Mucosa of descending colon (tissue), 3 donors: ENCODE results near the gene UBE3D. TPM values are rescaled to one million over a fixed set of nuclear protein-coding genes. Genes with fewer than 3 reads are reported as not detected.

Experiments used
- ATAC-seq: fragments of 200-7000 bp; cut with Tn5 transposase; one replicate; pipeline ENCODE4 v1.9.1; 2020; ENCODE audit warnings: mild to moderate bottlenecking, moderate library complexity
- DNase-seq, 3 donors: peaks; one replicate each; pipeline ENCODE4 v3.0.0-alpha.2; 2020
- H3K36me3 ChIP-seq: fragments of 200-600 bp; one replicate; pipeline ENCODE4 v1.8.0; 2021; ENCODE audit warnings: low read depth, mild to moderate bottlenecking
- H3K4me1 ChIP-seq: fragments of 200-600 bp; one replicate; pipeline ENCODE4 v1.8.0; 2021; ENCODE audit warnings: low read depth, mild to moderate bottlenecking
- H3K4me3 ChIP-seq: fragments of 200-600 bp; one replicate; pipeline ENCODE4 v1.8.0; 2021; ENCODE audit warnings: mild to moderate bottlenecking
- H3K9me3 ChIP-seq: fragments of 200-600 bp; one replicate; pipeline ENCODE4 v1.8.0; 2021; ENCODE audit warnings: mild to moderate bottlenecking
- intact Hi-C, 2 donors: fragments of 100-400 bp; cut with DNase I in 1 of 2; cut with micrococcal nuclease in 1 of 2; formaldehyde crosslinking; loops; one replicate each; pipeline versions ENCODE4 v1.11.0 to v1.11.1; 2022; cut with DNase I, micrococcal nuclease
- total RNA-seq, 3 donors: library from RNA; stranded (reverse); fragmentation: NEBNext Ultra II Directional in 2 of 3; extraction: Animal tissue kit (Norgen Biotek cat#: 25700) in 2 of 3; gene quantifications; one replicate each; pipeline versions ENCODE4 v1.2.1 to v1.2.4, GENCODE V29; 2021 to 2023
- TF ChIP-seq, protein P1 (sequence below): fragments of 200-600 bp; IDR thresholded peaks from one replicate; pipeline ENCODE4 v1.8.0; 2022; ENCODE audit warnings: antibody characterized with exemption, mild to moderate bottlenecking
- donor health status: DM: no; HTN: no; CAD: no; lungs with moderate emphysema.
- donor health status: DM: no; HTN: no; CAD: no.
- donor health status: DM: no; HTN: yes; CAD: no.

UBE3D gene
- total RNA-seq, 3 donors from 2014 or later: 4.3 to 4.8 (median 4.7) TPM

DNA sequence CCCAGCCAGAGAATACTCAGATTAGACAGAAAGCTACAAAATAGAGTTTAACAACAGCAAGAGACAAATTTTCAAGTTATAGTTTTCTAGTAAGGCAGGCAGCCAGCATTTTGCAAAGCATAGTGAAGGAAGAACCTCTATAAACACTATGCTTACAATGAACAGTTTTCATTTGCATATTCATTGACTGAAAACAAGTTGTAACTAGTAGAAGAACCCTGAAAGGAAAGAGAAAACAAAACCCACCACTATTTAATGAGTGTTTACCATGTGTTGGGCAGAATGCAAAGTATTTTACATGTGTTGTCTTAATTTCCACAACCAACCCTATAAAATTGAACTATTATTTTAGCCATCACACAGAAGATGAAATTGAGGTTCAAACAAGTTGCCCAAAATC, 196.1 kb downstream of the UBE3D start:
- DNase-seq: no peak
- TF ChIP-seq, protein P1, sequence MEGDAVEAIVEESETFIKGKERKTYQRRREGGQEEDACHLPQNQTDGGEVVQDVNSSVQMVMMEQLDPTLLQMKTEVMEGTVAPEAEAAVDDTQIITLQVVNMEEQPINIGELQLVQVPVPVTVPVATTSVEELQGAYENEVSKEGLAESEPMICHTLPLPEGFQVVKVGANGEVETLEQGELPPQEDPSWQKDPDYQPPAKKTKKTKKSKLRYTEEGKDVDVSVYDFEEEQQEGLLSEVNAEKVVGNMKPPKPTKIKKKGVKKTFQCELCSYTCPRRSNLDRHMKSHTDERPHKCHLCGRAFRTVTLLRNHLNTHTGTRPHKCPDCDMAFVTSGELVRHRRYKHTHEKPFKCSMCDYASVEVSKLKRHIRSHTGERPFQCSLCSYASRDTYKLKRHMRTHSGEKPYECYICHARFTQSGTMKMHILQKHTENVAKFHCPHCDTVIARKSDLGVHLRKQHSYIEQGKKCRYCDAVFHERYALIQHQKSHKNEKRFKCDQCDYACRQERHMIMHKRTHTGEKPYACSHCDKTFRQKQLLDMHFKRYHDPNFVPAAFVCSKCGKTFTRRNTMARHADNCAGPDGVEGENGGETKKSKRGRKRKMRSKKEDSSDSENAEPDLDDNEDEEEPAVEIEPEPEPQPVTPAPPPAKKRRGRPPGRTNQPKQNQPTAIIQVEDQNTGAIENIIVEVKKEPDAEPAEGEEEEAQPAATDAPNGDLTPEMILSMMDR: no peak
- intact Hi-C loops: no loop called here
- Histone ChIP-seq H3K9me3 (no peaks in the 10 kb centered on the region), H3K36me3 (no peaks in the 10 kb centered on the region), H3K4me1 (no peaks in the 10 kb centered on the region), H3K4me3 (no peak overlapping the region)
- no peak for ATAC-seq

GRCh38 chr6:82867946-82868345, 197.7 kb downstream of the UBE3D start:
- Histone ChIP-seq H3K36me3 (no peaks in the 10 kb centered on the region), H3K9me3 (no peaks in the 10 kb centered on the region), H3K4me3 (no peak overlapping the region), H3K4me1 (no peaks in the 10 kb centered on the region)
- TF ChIP-seq, protein P1: no peak
- DNase-seq (no peak), ATAC-seq (no peak)
- intact Hi-C loops: no loop called here

- H3K9me3 ChIP-seq: no peaks in the 10 kb centered on the region
- H3K4me1 ChIP-seq: no peaks in the 10 kb centered on the region
- H3K36me3 ChIP-seq: no peaks in the 10 kb centered on the region
- no peak overlapping the region for H3K4me3 ChIP-seq
- no peak for DNase-seq
- ATAC-seq: no peak
- intact Hi-C loops: no loop called here
- TF ChIP-seq, protein P1: no peak
Measured at GRCh38 chr6:82866446-82866845, 199.2 kb downstream of the UBE3D start.

GRCh38 chr6:82865461-82865860, 200.2 kb downstream of the UBE3D start:
- TF ChIP-seq, protein P1: no peak
- Histone ChIP-seq H3K4me3 (no peak overlapping the region), H3K36me3 (no peaks in the 10 kb centered on the region), H3K9me3 (no peaks in the 10 kb centered on the region), H3K4me1 (no peaks in the 10 kb centered on the region)
- DNase-seq (no peak), ATAC-seq (no peak)
- intact Hi-C loops: no loop called here

DNA sequence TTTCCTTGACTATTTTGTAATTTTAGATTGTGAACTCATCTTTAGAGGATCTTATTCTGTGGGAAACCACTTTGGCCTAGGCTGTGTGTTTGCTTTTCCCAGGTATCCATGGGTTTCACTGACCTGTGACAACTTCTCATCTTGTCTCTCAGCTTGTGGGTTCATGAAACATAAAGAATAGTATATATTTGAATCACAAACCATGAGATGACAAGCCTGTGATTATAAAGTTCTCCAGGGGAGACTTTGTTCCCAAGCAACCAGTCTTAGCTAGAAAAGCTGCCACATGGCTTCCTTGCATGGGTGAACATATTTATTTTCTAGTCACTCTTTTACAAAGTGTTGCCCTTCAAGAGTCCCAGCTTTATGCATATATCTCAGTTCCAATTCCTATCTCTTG, 201.9 kb downstream of the UBE3D start:
- intact Hi-C loops: no loop called here
- no peak overlapping the region for H3K4me3 ChIP-seq
- no peaks in the 10 kb centered on the region for H3K9me3 ChIP-seq
- H3K4me1 ChIP-seq: no peaks in the 10 kb centered on the region
- DNase-seq (no peak), ATAC-seq (no peak)
- no peaks in the 10 kb centered on the region for H3K36me3 ChIP-seq
- TF ChIP-seq, protein P1: no peak

DNA sequence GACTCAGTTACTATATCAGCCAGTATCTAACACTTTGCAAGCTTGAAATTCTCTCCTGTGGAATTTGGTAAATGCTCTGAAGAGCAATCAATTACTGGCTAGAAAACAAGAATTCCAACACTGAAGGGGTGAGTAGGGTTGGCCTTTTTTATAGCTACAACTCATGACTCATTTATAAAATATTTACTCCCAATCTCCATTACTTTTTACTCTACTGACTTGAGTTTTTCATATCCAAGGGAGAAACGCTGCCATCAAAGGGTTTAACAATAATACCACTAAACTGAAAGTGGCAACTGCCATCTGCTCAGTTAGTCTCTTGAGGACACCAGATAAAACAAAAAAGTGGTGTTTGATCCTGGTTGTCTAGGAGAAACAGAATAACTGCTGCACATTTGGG, 203.1 kb downstream of the UBE3D start:
- H3K4me3 ChIP-seq: no peak overlapping the region
- H3K4me1 ChIP-seq: no peaks in the 10 kb centered on the region
- ATAC-seq (no peak), DNase-seq (no peak)
- H3K36me3 ChIP-seq: no peaks in the 10 kb centered on the region
- intact Hi-C loops: no loop called here
- TF ChIP-seq, protein P1: no peak
- H3K9me3 ChIP-seq: no peaks in the 10 kb centered on the region
